ENCODE results near the gene RBP3.

DNA sequence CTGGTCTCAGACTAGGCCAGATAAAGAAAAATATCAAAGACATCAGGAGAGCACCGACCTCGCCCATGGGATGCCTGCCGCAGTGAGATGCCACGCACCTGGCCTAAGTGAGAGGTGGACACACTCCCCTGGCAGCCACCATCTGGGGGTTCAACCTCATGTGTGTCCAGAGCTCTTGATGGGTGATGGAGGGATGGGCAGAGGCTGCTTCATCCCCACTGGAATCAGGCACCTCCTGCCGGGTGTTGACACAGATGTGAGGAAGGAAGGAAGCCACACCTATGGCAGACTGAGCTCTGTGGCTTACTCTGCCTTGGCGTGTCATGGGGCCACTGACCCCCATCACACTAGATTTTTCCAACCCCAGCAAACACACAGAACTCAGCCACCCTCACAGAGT, 24.6 kb downstream of the RBP3 start:
- TF ChIP-seq, protein P1, sequence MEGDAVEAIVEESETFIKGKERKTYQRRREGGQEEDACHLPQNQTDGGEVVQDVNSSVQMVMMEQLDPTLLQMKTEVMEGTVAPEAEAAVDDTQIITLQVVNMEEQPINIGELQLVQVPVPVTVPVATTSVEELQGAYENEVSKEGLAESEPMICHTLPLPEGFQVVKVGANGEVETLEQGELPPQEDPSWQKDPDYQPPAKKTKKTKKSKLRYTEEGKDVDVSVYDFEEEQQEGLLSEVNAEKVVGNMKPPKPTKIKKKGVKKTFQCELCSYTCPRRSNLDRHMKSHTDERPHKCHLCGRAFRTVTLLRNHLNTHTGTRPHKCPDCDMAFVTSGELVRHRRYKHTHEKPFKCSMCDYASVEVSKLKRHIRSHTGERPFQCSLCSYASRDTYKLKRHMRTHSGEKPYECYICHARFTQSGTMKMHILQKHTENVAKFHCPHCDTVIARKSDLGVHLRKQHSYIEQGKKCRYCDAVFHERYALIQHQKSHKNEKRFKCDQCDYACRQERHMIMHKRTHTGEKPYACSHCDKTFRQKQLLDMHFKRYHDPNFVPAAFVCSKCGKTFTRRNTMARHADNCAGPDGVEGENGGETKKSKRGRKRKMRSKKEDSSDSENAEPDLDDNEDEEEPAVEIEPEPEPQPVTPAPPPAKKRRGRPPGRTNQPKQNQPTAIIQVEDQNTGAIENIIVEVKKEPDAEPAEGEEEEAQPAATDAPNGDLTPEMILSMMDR (IDR thresholded peaks at IDR 0.05; ENCODE audit: poor library complexity, severe bottlenecking), result no peak
- no peak for TF ChIP-seq EP300 (conservative IDR thresholded peaks at IDR 0.05; ENCODE audit: poor library complexity, severe bottlenecking)
- no peak for TF ChIP-seq POLR2AphosphoS5 (IDR thresholded peaks at IDR 0.05)
- TF ChIP-seq SMC3 (conservative IDR thresholded peaks at IDR 0.05; ENCODE audit: poor library complexity), result no peak
- TF ChIP-seq RAD21 (conservative IDR thresholded peaks at IDR 0.05), result no peak
- no peak for TF ChIP-seq EZH2 (IDR thresholded peaks at IDR 0.05; ENCODE audit: borderline replicate concordance, insufficient read depth, low read length, poor library complexity, severe bottlenecking)

Measured in neural cell (in vitro differentiated cells).